OCI-LY7 (cell line): ENCODE data around the gene EGFL7. TPM values are rescaled to one million over a fixed set of nuclear protein-coding genes. Genes with fewer than 3 reads are reported as not detected.

Source experiments
- BruUV-seq: library from RNA; stranded (reverse); fragments of 400-500 nt; replicated peaks from 2 replicates; lab custom pipeline; 2021; lab: Mats Ljungman, UMichigan
- CTCF ChIA-PET: fragments of 300-600 bp; sonication (Branson Sonifier 250); formaldehyde crosslinking; loops from one replicate; lab custom pipeline; 2022; ENCODE audit warnings: antibody characterized with exemption; ENCODE audit not compliant: unreplicated experiment; lab: Charles Lee
- POLR2A ChIA-PET: fragments of 300-600 bp; sonication (Branson Sonifier 250); formaldehyde crosslinking; loops from one replicate; lab custom pipeline; 2022; ENCODE audit warnings: antibody characterized with exemption; lab: Charles Lee
- DNase-seq: peaks from one replicate; pipeline ENCODE4 v3.0.0-alpha.2; 2015; ENCODE audit warnings: low spot score
- H2AFZ ChIP-seq: fragments of 200-600 bp; sonication (generic), shearing (Covaris generic); 2 replicates; pipeline ENCODE4 v1.6.1; 2014; ENCODE audit warnings: mild to moderate bottlenecking, antibody characterized with exemption, low read length, moderate library complexity
- H3K27ac ChIP-seq: fragments of 200-600 bp; sonication (generic); 2 replicates; pipeline ENCODE4 v1.5.1; 2014; ENCODE audit warnings: mixed run types, low read depth, mild to moderate bottlenecking, moderate library complexity, low read length, inconsistent platforms; ENCODE audit not compliant: poor library complexity, severe bottlenecking
- H3K36me3 ChIP-seq: fragments of 200-600 bp; sonication (generic); 2 replicates; pipeline ENCODE4 v1.6.1; 2014; ENCODE audit warnings: mild to moderate bottlenecking, antibody characterized with exemption, low read length, moderate library complexity, mixed read lengths; ENCODE audit not compliant: insufficient read depth
- H3K4me1 ChIP-seq: fragments of 200-600 bp; sonication (generic); 2 replicates; pipeline ENCODE4 v1.5.1; 2014; ENCODE audit warnings: mild to moderate bottlenecking, low read length; ENCODE audit not compliant: insufficient read depth, poor library complexity, severe bottlenecking
- H3K4me2 ChIP-seq: fragments of 200-600 bp; sonication (generic); 2 replicates; pipeline ENCODE4 v1.6.1; 2014; ENCODE audit warnings: mild to moderate bottlenecking, low read length
- H3K4me3 ChIP-seq: fragments of 200-600 bp; sonication (generic); 2 replicates; pipeline ENCODE4 v1.5.1; 2014; ENCODE audit warnings: mild to moderate bottlenecking, low read depth, low read length; ENCODE audit not compliant: poor library complexity, severe bottlenecking
- H3K79me2 ChIP-seq: fragments of 200-600 bp; sonication (generic); 2 replicates; pipeline ENCODE4 v1.6.1; 2016; ENCODE audit warnings: low read depth, mild to moderate bottlenecking, low read length, moderate library complexity, mixed read lengths; ENCODE audit not compliant: insufficient read depth
- H3K9me2 ChIP-seq: fragments of 200-600 bp; sonication (generic); 2 replicates; pipeline ENCODE4 v1.6.1; 2016; ENCODE audit warnings: mild to moderate bottlenecking, low read length, mixed read lengths; ENCODE audit not compliant: insufficient read depth
- H3K9me3 ChIP-seq: fragments of 200-600 bp; sonication (generic); 2 replicates; pipeline ENCODE4 v1.6.1; 2014; ENCODE audit warnings: mild to moderate bottlenecking, mixed run types, low read length, mixed read lengths
- H4K20me1 ChIP-seq: fragments of 200-600 bp; sonication (generic); 2 replicates; pipeline ENCODE4 v1.6.1; 2014; ENCODE audit warnings: mild to moderate bottlenecking, antibody characterized with exemption, low read length, moderate library complexity, mixed read lengths; ENCODE audit not compliant: insufficient read depth
- EZH2phosphoT487 ChIP-seq: fragments of 200-600 bp; sonication (generic); IDR thresholded peaks from 2 replicates; pipeline ENCODE4 v1.6.1; 2018; ENCODE audit warnings: low read depth, borderline replicate concordance, mild to moderate bottlenecking, mixed run types, antibody characterized with exemption, low read length, moderate library complexity, mixed read lengths
- intact Hi-C: fragments of 100-400 bp; cut with micrococcal nuclease; formaldehyde crosslinking; loops from one replicate; pipeline ENCODE4 v1.10.0; 2022; ENCODE audit not compliant: unreplicated experiment
- total RNA-seq, 2 experiments: library from RNA; depleted of rRNA in 1 of 2; stranded (reverse); fragments of >200 nt in 1 of 2; shearing (Covaris generic) in 1 of 2; gene quantifications; 2 replicates each; pipeline ENCODE4 v1.2.3, GENCODE V29; 2014 to 2022
- TF ChIP-seq, protein P1 (sequence below): fragments of 200-600 bp; sonication (generic); conservative IDR thresholded peaks from 2 replicates; pipeline ENCODE4 v1.5.1; 2014; ENCODE audit warnings: mild to moderate bottlenecking, antibody characterized with exemption, low read length, moderate library complexity, mixed read lengths

The EGFL7 gene
- total RNA-seq, 2 experiments from 2014 or later = not detected

DNA sequence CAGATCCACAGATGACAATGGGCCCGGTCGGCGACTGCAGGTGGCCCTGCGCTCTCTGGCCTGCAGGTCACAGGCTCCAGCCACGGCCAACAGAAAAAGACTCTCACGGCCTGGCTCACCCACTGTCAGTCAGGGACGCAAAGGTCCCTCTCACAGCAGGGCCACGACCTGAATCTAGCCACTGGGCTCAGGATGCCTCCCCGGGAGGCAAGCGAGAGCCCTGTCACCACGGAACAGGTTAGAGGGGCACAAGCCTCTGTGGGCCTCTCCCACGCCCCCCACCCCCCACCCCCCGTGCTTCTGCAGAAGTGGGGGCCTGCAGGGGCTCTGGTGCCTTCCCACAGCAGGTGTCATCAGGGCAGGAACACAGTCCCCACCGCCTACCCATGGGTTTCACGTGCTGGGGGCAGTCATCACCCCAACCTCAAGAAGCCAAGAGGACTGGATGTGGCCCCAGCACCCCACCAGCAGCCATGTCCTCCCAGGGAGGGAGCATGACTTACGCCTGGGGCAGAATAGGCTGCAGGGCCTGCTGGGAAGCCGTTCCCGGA is 17.3 kb upstream of the EGFL7 start:
- no peaks in the 10 kb centered on the region for H3K9me3 ChIP-seq
- intact Hi-C loops = no loop called here
- H3K27ac ChIP-seq = no peak overlapping the region
- TF ChIP-seq EZH2phosphoT487 = no peak
- TF ChIP-seq, protein P1, sequence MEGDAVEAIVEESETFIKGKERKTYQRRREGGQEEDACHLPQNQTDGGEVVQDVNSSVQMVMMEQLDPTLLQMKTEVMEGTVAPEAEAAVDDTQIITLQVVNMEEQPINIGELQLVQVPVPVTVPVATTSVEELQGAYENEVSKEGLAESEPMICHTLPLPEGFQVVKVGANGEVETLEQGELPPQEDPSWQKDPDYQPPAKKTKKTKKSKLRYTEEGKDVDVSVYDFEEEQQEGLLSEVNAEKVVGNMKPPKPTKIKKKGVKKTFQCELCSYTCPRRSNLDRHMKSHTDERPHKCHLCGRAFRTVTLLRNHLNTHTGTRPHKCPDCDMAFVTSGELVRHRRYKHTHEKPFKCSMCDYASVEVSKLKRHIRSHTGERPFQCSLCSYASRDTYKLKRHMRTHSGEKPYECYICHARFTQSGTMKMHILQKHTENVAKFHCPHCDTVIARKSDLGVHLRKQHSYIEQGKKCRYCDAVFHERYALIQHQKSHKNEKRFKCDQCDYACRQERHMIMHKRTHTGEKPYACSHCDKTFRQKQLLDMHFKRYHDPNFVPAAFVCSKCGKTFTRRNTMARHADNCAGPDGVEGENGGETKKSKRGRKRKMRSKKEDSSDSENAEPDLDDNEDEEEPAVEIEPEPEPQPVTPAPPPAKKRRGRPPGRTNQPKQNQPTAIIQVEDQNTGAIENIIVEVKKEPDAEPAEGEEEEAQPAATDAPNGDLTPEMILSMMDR = no peak
- BruUV-seq = no TSS peak
- H2AFZ ChIP-seq = no peak overlapping the region
- H3K9me2 ChIP-seq = no peaks in the 10 kb centered on the region
- H4K20me1 ChIP-seq = no peaks in the 10 kb centered on the region
- DNase-seq = no peak
- H3K36me3 ChIP-seq = no peaks in the 10 kb centered on the region
- no peaks in the 10 kb centered on the region for H3K79me2 ChIP-seq
- H3K4me3 ChIP-seq = no peak overlapping the region
- POLR2A ChIA-PET = no interaction called here
- no peaks in the 10 kb centered on the region for H3K4me1 ChIP-seq
- no peak overlapping the region for H3K4me2 ChIP-seq
- CTCF ChIA-PET = no interaction called here

DNA sequence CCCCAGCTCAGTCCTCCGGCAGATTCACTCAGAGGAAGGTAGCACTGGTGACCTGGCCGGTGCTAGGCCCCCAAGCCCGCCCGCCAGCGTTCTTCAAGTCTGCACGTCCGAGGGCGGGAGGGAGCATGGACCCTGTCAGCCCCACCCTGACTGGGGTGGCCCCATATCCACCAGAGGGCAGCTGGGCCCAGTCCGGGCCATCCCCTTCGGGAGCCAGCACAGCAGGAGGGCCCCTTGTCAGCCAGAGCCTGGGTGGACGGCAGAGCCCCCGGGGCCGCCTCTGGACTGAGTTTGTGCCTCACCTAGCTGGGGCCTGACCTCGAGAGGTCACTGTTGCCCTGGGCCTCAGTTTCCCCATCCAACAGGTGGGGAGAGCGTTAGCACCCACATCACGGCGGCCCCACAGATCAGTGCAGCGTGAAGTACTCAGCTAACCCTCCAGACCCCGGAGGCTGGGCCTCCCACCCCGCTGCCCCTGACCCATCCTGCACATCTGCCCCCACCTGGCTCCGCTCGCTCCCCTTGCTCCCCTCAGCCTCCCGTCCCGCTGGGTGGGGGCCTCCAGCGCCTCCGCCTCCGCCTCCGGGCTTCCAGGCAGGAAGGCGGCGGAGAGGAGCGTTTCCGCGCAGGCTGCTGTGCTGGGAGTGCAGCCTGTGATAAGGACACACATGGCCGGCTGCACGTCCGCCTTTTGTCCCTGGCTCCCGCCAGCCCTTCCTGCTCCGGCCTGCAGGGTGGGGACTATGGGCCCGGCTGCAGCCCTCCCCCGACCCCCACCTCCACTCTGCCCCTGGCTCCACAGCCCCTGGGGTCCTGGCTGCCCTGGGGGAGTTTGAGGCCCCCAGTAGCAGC is 16.6 kb upstream of the EGFL7 start:
- POLR2A ChIA-PET = no interaction called here
- intact Hi-C loops = no loop called here

More for the DNA sequence above, 16.6 kb upstream of the EGFL7 start:
- H2AFZ ChIP-seq = no peak overlapping the region
- BruUV-seq = no TSS peak
- H3K4me2 ChIP-seq = no peak overlapping the region
- CTCF ChIA-PET = no interaction called here
- H3K9me3 ChIP-seq = no peaks in the 10 kb centered on the region
- H3K4me1 ChIP-seq = no peaks in the 10 kb centered on the region
- H3K36me3 ChIP-seq = no peaks in the 10 kb centered on the region
- no peaks in the 10 kb centered on the region for H3K9me2 ChIP-seq
- H3K27ac ChIP-seq = no peak overlapping the region
- no peaks in the 10 kb centered on the region for H4K20me1 ChIP-seq
- H3K79me2 ChIP-seq = no peaks in the 10 kb centered on the region
- H3K4me3 ChIP-seq = no peak overlapping the region
- TF ChIP-seq, protein P1 = no peak
- TF ChIP-seq EZH2phosphoT487 = no peak
- DNase-seq = no peak
